Right ventricle myocardium superior (tissue), 1 donor: ENCODE results near the gene OSGIN1. TPM values are rescaled to one million over a fixed set of nuclear protein-coding genes. Genes with fewer than 3 reads are reported as not detected.

Source experiments
- ATAC-seq: fragments of 200-7000 bp; cut with Tn5 transposase; one replicate; pipeline ENCODE4 v1.9.1; 2020; ENCODE audit warnings: mild to moderate bottlenecking; ENCODE audit not compliant: poor library complexity
- DNase-seq: peaks from one replicate; pipeline ENCODE4 v3.0.0-alpha.2; 2020
- intact Hi-C: fragments of 100-400 bp; cut with DNase I; formaldehyde crosslinking; loops from one replicate; pipeline ENCODE4 v1.11.2; 2022
- long read RNA-seq: library from polyadenylated mRNA; unstranded; transcript quantifications from one replicate; pipeline ENCODE4 v2.0.0, GENCODE V29; 2021
- total RNA-seq: library from RNA; stranded (reverse); fragmentation: NEBNext Ultra II Directional; extraction: Animal tissue kit (Norgen Biotek cat#: 25700); gene quantifications from one replicate; pipeline ENCODE4 v1.2.1, GENCODE V29; 2021
- donor health status: DM: no; HTN: yes; CAD: no; lungs with severe emphysema.

The OSGIN1 gene
- 7.2 TPM for total RNA-seq
- long read RNA-seq, transcript OSGIN1-203 (6 exons, 1,940 nt): major isoform, 12 of 17 reads
- long read RNA-seq, partial matches to known transcripts: 2 of 17 reads
- long read RNA-seq, other reads (novel, unspliced or antisense): 3 of 17 reads

- intact Hi-C loops: no loop called here
- ATAC-seq: peak; percentile 94
- DNase-seq: peak; percentile 97
These were observed at the start of gene OSGIN1 for GRCh38 chr16:83952940-83953795. TSS of gene OSGIN1 (plus strand) at chr16:83953240. CDS start at chr16:83957672, 4,432 bp downstream.

GRCh38 chr16:83903751-83904150, 49.3 kb upstream of the OSGIN1 start:
- intact Hi-C loops: no loop called here
- DNase-seq (peak; percentile 82), ATAC-seq (peak; percentile 80)

GRCh38 chr16:83906683-83907082, 46.4 kb upstream of the OSGIN1 start:
- ATAC-seq (no peak), DNase-seq (no peak)

GRCh38 chr16:83907111-83907510, 45.9 kb upstream of the OSGIN1 start:
- intact Hi-C loops: no loop called here
- DNase-seq: no peak
- no peak for ATAC-seq

More at GRCh38 chr16:83906683-83907082, 46.4 kb upstream of the OSGIN1 start:
- intact Hi-C loops: no loop called here

- DNase-seq: no peak
- ATAC-seq: no peak
- intact Hi-C loops: no loop called here
These were observed 45.3 kb upstream of the OSGIN1 start for GRCh38 chr16:83907631-83908250.

GRCh38 chr16:83908798-83909197, 44.2 kb upstream of the OSGIN1 start:
- ATAC-seq: no peak

GRCh38 chr16:83911290-83911689, 41.8 kb upstream of the OSGIN1 start:
- intact Hi-C loops: no loop called here
- DNase-seq: no peak
- ATAC-seq: no peak

More at GRCh38 chr16:83908798-83909197, 44.2 kb upstream of the OSGIN1 start:
- DNase-seq: no peak
- intact Hi-C loops: no loop called here

GRCh38 chr16:83912519-83913244, 40.4 kb upstream of the OSGIN1 start:
- DNase-seq (no peak), ATAC-seq (peak; percentile 82)
- intact Hi-C loops: no loop called here

GRCh38 chr16:83913245-83913633, 39.8 kb upstream of the OSGIN1 start:
- intact Hi-C loops: no loop called here
- ATAC-seq: peak; percentile 94
- DNase-seq: peak; percentile 87

- intact Hi-C loops: no loop called here
- ATAC-seq (no peak), DNase-seq (no peak)
These were observed 38.8 kb upstream of the OSGIN1 start for GRCh38 chr16:83914091-83914710.

- intact Hi-C loops: no loop called here
- DNase-seq: no peak
- no peak for ATAC-seq
These were observed 38.0 kb upstream of the OSGIN1 start for GRCh38 chr16:83915081-83915480.

GRCh38 chr16:83915491-83915890, 37.5 kb upstream of the OSGIN1 start:
- DNase-seq (no peak), ATAC-seq (no peak)
- intact Hi-C loops: no loop called here

GRCh38 chr16:83917152-83918120, 35.6 kb upstream of the OSGIN1 start:
- ATAC-seq: no peak
- intact Hi-C loops: no loop called here
- no peak for DNase-seq

GRCh38 chr16:83920894-83921491, 32.0 kb upstream of the OSGIN1 start:
- intact Hi-C loops: no loop called here
- DNase-seq (no peak), ATAC-seq (no peak)

GRCh38 chr16:83923581-83924365, 29.3 kb upstream of the OSGIN1 start:
- peak; percentile 31 for DNase-seq
- ATAC-seq: no peak
- intact Hi-C loops: no loop called here

- intact Hi-C loops: no loop called here
- DNase-seq: peak; percentile 24
- no peak for ATAC-seq
These were observed 28.4 kb upstream of the OSGIN1 start for GRCh38 chr16:83924686-83925085.
